Measurements from ENCODE around the gene RAF1. TPM values are rescaled to one million over a fixed set of nuclear protein-coding genes. Genes with fewer than 3 reads are reported as not detected.

The RAF1 gene
- total RNA-seq, 2 experiments from 2014 or later = 127 to 139 TPM

DNA sequence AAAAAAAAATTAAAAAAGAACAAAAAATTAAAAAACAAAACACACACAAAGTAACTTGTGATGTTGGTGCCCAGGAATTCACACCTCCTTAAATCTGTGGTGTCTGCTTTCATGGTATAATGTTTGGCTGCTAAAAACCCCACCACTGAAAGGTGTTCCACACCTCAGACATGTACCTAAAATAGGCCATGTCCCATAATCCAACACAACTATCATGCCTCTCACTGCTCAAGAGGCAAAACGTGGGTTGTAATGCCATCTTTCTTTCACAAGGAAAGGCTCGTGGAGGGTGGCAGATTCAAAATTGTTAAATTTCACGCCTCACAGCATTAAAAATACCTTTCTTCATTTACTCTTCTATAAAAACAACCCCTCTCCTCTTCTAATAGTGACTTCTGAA is 77.5 kb downstream of the RAF1 start:
- CTCF ChIA-PET = interaction anchor here (0.6 to 1.2 kb wide), 2 partner anchors 8 to 56 kb away, joined by 3 to 4 read pairs; no protein-coding TSS in a partner anchor
- POLR2A ChIA-PET = interaction anchor here (1.4 kb wide), 1 partner anchor 78 kb away, joined by 3 read pairs; the partner anchor contains the start of gene RAF1
- Histone ChIP-seq H3K4me3 (ENCODE audit: low read length) (no peak overlapping the region), H3K27me3 (ENCODE audit: control insufficient read depth in 1 of 2, insufficient read depth in 2 of 2, low read length in 2 of 2) (no peaks in the 10 kb centered on the region), H3K4me1 (ENCODE audit: insufficient read depth, low read length) (no peaks in the 10 kb centered on the region), H3K27ac (ENCODE audit: low read depth in 1 of 2, low read length in 2 of 2) (no peak overlapping the region), H3K36me3 (ENCODE audit: insufficient read depth, low read length) (peaks cover 88% of the 10 kb centered on the region), H3K9me3 (ENCODE audit: control insufficient read depth in 1 of 2, insufficient read depth in 1 of 2, low read length in 2 of 2) (no peaks in the 10 kb centered on the region)
- intact Hi-C loops (cut with DNase I, micrococcal nuclease) = no loop called here
- Mint-ChIP-seq H3K4me3 (no peak overlapping the region), H3K4me1 (ENCODE audit: low read depth) (no peaks in the 10 kb centered on the region), H3K27ac (peak overlapping the region; percentile 36), H3K36me3 (ENCODE audit: low read depth) (peaks cover 91% of the 10 kb centered on the region), H3K9me3 (no peaks in the 10 kb centered on the region), H3K27me3 (no peaks in the 10 kb centered on the region)
- DNase-seq (no peak), ATAC-seq (ENCODE audit: poor library complexity) (no peak)
- TF ChIP-seq, protein P1, sequence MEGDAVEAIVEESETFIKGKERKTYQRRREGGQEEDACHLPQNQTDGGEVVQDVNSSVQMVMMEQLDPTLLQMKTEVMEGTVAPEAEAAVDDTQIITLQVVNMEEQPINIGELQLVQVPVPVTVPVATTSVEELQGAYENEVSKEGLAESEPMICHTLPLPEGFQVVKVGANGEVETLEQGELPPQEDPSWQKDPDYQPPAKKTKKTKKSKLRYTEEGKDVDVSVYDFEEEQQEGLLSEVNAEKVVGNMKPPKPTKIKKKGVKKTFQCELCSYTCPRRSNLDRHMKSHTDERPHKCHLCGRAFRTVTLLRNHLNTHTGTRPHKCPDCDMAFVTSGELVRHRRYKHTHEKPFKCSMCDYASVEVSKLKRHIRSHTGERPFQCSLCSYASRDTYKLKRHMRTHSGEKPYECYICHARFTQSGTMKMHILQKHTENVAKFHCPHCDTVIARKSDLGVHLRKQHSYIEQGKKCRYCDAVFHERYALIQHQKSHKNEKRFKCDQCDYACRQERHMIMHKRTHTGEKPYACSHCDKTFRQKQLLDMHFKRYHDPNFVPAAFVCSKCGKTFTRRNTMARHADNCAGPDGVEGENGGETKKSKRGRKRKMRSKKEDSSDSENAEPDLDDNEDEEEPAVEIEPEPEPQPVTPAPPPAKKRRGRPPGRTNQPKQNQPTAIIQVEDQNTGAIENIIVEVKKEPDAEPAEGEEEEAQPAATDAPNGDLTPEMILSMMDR (IDR thresholded peaks at IDR 0.05) = no peak

DNA sequence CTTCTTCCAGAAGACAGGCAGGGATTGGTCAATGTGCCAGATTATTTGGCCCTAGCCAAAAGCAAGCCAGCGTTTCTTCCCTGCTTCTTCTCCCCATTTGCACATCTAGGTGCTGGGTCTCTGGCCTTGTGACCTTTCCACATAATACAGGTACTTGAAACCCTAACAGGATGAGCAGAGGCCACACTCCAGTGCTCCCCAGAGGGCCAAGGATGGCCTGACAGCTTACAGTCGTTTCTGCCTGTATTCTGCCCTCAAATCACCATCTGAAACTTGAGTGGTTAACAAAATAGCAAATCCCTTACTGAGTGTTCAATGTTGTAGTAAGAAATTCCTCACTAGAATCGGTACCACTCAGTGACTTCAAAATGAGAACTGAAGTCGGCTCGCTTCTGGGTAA is 77.9 kb downstream of the RAF1 start:
- Histone ChIP-seq H3K27me3 (ENCODE audit: control insufficient read depth in 1 of 2, insufficient read depth in 2 of 2, low read length in 2 of 2) (no peaks in the 10 kb centered on the region), H3K4me3 (ENCODE audit: low read length) (no peak overlapping the region), H3K9me3 (ENCODE audit: control insufficient read depth in 1 of 2, insufficient read depth in 1 of 2, low read length in 2 of 2) (no peaks in the 10 kb centered on the region), H3K27ac (ENCODE audit: low read depth in 1 of 2, low read length in 2 of 2) (no peak overlapping the region), H3K36me3 (ENCODE audit: insufficient read depth, low read length) (peaks cover 88% of the 10 kb centered on the region), H3K4me1 (ENCODE audit: insufficient read depth, low read length) (no peaks in the 10 kb centered on the region)
- ChIA-PET CTCF (no interaction called here), POLR2A (no interaction called here)
- no peaks in the 10 kb centered on the region for H3K4me1 Mint-ChIP-seq (ENCODE audit: low read depth)
- intact Hi-C loops (cut with DNase I, micrococcal nuclease) = no loop called here
- peak overlapping the region; percentile 36 for H3K27ac Mint-ChIP-seq
- no peaks in the 10 kb centered on the region for H3K27me3 Mint-ChIP-seq
- TF ChIP-seq, protein P1 (IDR thresholded peaks at IDR 0.05) = no peak
- H3K9me3 Mint-ChIP-seq = no peaks in the 10 kb centered on the region
- H3K4me3 Mint-ChIP-seq = no peak overlapping the region
- ATAC-seq (ENCODE audit: poor library complexity) (no peak), DNase-seq (no peak)
- H3K36me3 Mint-ChIP-seq (ENCODE audit: low read depth) = peaks cover 91% of the 10 kb centered on the region

DNA sequence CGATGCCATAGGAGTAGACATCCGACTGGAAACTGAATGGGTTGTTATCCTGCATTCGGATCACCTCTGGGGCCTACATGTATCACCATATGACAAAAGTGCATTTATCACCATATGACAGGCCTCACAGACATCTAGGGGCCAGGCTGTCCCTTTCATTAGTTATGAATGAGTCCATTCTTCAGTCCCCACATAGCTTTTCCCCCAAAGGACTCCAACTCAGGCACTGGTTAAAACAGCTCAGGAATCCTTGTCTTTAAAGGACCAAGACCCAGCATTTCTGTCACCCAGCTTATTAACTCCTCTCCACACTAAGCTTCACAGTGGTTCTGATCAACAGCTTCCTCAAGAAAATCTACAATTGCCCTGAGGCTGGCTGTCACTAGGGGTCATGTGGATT is 78.7 kb downstream of the RAF1 start:
- Histone ChIP-seq H3K27ac (ENCODE audit: low read depth in 1 of 2, low read length in 2 of 2) (no peak overlapping the region), H3K4me3 (ENCODE audit: low read length) (no peak overlapping the region), H3K27me3 (ENCODE audit: control insufficient read depth in 1 of 2, insufficient read depth in 2 of 2, low read length in 2 of 2) (no peaks in the 10 kb centered on the region), H3K9me3 (ENCODE audit: control insufficient read depth in 1 of 2, insufficient read depth in 1 of 2, low read length in 2 of 2) (no peaks in the 10 kb centered on the region), H3K4me1 (ENCODE audit: insufficient read depth, low read length) (no peaks in the 10 kb centered on the region), H3K36me3 (ENCODE audit: insufficient read depth, low read length) (peaks cover 83% of the 10 kb centered on the region)
- TF ChIP-seq, protein P1 (IDR thresholded peaks at IDR 0.05) = no peak
- no peaks in the 10 kb centered on the region for H3K4me1 Mint-ChIP-seq (ENCODE audit: low read depth)
- ChIA-PET POLR2A (no interaction called here), CTCF (interaction anchor here (0.8 kb wide), 1 partner anchor 9 kb away, joined by 4 read pairs; no protein-coding TSS in a partner anchor)
- H3K9me3 Mint-ChIP-seq = no peaks in the 10 kb centered on the region
- H3K27me3 Mint-ChIP-seq = no peaks in the 10 kb centered on the region
- DNase-seq (no peak), ATAC-seq (ENCODE audit: poor library complexity) (no peak)
- peak overlapping the region; percentile 18 for H3K27ac Mint-ChIP-seq
- no peak overlapping the region for H3K4me3 Mint-ChIP-seq
- intact Hi-C loops (cut with DNase I, micrococcal nuclease) = no loop called here
- peaks cover 90% of the 10 kb centered on the region for H3K36me3 Mint-ChIP-seq (ENCODE audit: low read depth)

All from CD4-positive, alpha-beta T cell (primary cell).